Measurements from ENCODE around the gene PTPRM.
"Not testable (repeated sequence)": the region's sequence is repeated elsewhere in the genome, so short reads cannot be mapped to it uniquely, and the experiment has no call there.

The PTPRM gene

GRCh38 chr18:8413751-8414150 lies 846.6 kb downstream of the PTPRM start:
- DNase-seq = no peak

- no peak for DNase-seq
Observed at GRCh38 chr18:8416212-8417019, 849.3 kb downstream of the PTPRM start.

- DNase-seq = no peak
Observed at GRCh38 chr18:8422391-8422790, 855.3 kb downstream of the PTPRM start.

- DNase-seq = no peak
Observed at GRCh38 chr18:8423051-8423557, 856.0 kb downstream of the PTPRM start.

GRCh38 chr18:8424481-8424880 lies 857.4 kb downstream of the PTPRM start:
- no peak for DNase-seq

GRCh38 chr18:8424917-8425725 lies 858.0 kb downstream of the PTPRM start:
- peak in 1 of 2 donors; percentile 8 for DNase-seq

- DNase-seq = peak in 1 of 2 donors; percentile 1
Observed at GRCh38 chr18:8426401-8426800, 859.3 kb downstream of the PTPRM start.

- no peak for DNase-seq
Observed at GRCh38 chr18:8427339-8427738, 860.2 kb downstream of the PTPRM start.

GRCh38 chr18:8428951-8429350 lies 861.8 kb downstream of the PTPRM start:
- no peak for DNase-seq

- DNase-seq = no peak
Observed at GRCh38 chr18:8431036-8431435, 863.9 kb downstream of the PTPRM start.

- DNase-seq = no peak
Observed at GRCh38 chr18:8433323-8433722, 866.2 kb downstream of the PTPRM start.

GRCh38 chr18:8433771-8434170 lies 866.7 kb downstream of the PTPRM start:
- DNase-seq = no peak

GRCh38 chr18:8435376-8435775 lies 868.3 kb downstream of the PTPRM start:
- DNase-seq = no peak

- DNase-seq = no peak
Observed at GRCh38 chr18:8439055-8439454, 871.9 kb downstream of the PTPRM start.

- no peak for DNase-seq
Observed at GRCh38 chr18:8443505-8443904, 876.4 kb downstream of the PTPRM start.

GRCh38 chr18:8446936-8447335 lies 879.8 kb downstream of the PTPRM start:
- not testable (repeated sequence) for DNase-seq

GRCh38 chr18:8448130-8448529 lies 881.0 kb downstream of the PTPRM start:
- DNase-seq = no peak

- no peak for DNase-seq
Observed at GRCh38 chr18:8450013-8450412, 882.9 kb downstream of the PTPRM start.

GRCh38 chr18:8450898-8451665 lies 884.0 kb downstream of the PTPRM start:
- no peak for DNase-seq

- DNase-seq = no peak
Observed at GRCh38 chr18:8453528-8453927, 886.4 kb downstream of the PTPRM start.

GRCh38 chr18:8454136-8454535 lies 887.0 kb downstream of the PTPRM start:
- DNase-seq = no peak

GRCh38 chr18:8455661-8456614 lies 888.8 kb downstream of the PTPRM start:
- no peak for DNase-seq

Data from inflammatory macrophage treated with lipopolysaccharide for 1 hour (primary cell).